Natural killer cell (primary cell): ENCODE measurements around the gene AUTS2. TPM values are rescaled to one million over a fixed set of nuclear protein-coding genes. Genes with fewer than 3 reads are reported as not detected.

Source experiments
- ATAC-seq, 3 donors: fragments of 150-1000 bp in 2 of 3; fragments of 200-7000 bp in 1 of 3; cut with Tn5 transposase; 1 replicate in 1 of 3; 2 replicates in 2 of 3; pipeline ENCODE4 v1.10.0; 2021; ENCODE audit warnings: mild to moderate bottlenecking in 2 of 3, moderate library complexity in 2 of 3
- DNase-seq, 2 donors: peaks; one replicate each; pipeline versions ENCODE4 v3.0.0 to v3.0.0-alpha.2; 2013 to 2021; ENCODE audit warnings: mixed read lengths in 1 of 2
- H3K27ac ChIP-seq: one replicate; pipeline ENCODE4 v1.5.1; 2013; ENCODE audit warnings: mild to moderate bottlenecking, low read length
- H3K27me3 ChIP-seq: one replicate; pipeline ENCODE4 v1.6.1; 2013; ENCODE audit warnings: low read length; ENCODE audit not compliant: control insufficient read depth, insufficient read depth
- H3K36me3 ChIP-seq: one replicate; pipeline ENCODE4 v1.6.1; 2013; ENCODE audit warnings: low read length; ENCODE audit not compliant: control insufficient read depth, insufficient read depth
- H3K4me1 ChIP-seq: one replicate; pipeline ENCODE4 v1.6.1; 2013; ENCODE audit warnings: low read length; ENCODE audit not compliant: control insufficient read depth, insufficient read depth
- H3K4me3 ChIP-seq: one replicate; pipeline ENCODE4 v1.5.1; 2013; ENCODE audit warnings: low read length
- H3K9me3 ChIP-seq: one replicate; pipeline ENCODE4 v1.6.1; 2013; ENCODE audit warnings: low read length; ENCODE audit not compliant: control insufficient read depth, insufficient read depth
- H3K27ac Mint-ChIP-seq, 2 donors: one replicate each; pipeline ENCODE4 v1.8.0; 2022; ENCODE audit warnings: mild to moderate bottlenecking in 2 of 2, mixed read lengths in 2 of 2, moderate library complexity in 1 of 2
- H3K27me3 Mint-ChIP-seq, 2 donors: one replicate each; pipeline ENCODE4 v1.8.0; 2022; ENCODE audit warnings: low read depth in 2 of 2, mixed read lengths in 2 of 2
- H3K36me3 Mint-ChIP-seq: one replicate; pipeline ENCODE4 v1.8.0; 2022; ENCODE audit warnings: mixed read lengths
- H3K4me1 Mint-ChIP-seq, 2 donors: one replicate each; pipeline ENCODE4 v1.8.0; 2022; ENCODE audit warnings: mixed read lengths in 2 of 2
- H3K4me3 Mint-ChIP-seq: one replicate; pipeline ENCODE4 v1.8.0; 2022; ENCODE audit warnings: mild to moderate bottlenecking, moderate library complexity, mixed read lengths
- H3K9me3 Mint-ChIP-seq, 2 donors: one replicate each; pipeline ENCODE4 v1.8.0; 2022; ENCODE audit warnings: mixed read lengths in 2 of 2
- CTCF ChIP-seq: fragments of 200-600 bp; IDR thresholded peaks from one replicate; pipeline ENCODE4 v1.8.0; 2022; ENCODE audit warnings: antibody characterized with exemption
- WGBS: methylation state at CpG from one replicate; pipeline ENCODE4 v1.1.7; 2013; ENCODE audit warnings: missing lambda C conversion rate; ENCODE audit not compliant: insufficient coverage; 5-methylcytosine and 5-hydroxymethylcytosine counted together
- intact Hi-C: fragments of 100-400 bp; cut with micrococcal nuclease; formaldehyde crosslinking; loops from one replicate; pipeline ENCODE4 v1.14.2; 2022
- total RNA-seq, 4 donors: library from RNA; stranded (reverse); fragments of 120-200 nt in 1 of 4; gene quantifications; one replicate each; pipeline versions ENCODE4 v1.2.3 to v1.2.4, GENCODE V29; 2013 to 2022

The AUTS2 gene
- total RNA-seq, 3 donors from 2014 or later (not counting 1 experiment from before 2014, with no cell fraction given): 147 to 197 (median 155) TPM

GRCh38 chr7:70470746-70471145, 872.5 kb downstream of the AUTS2 start:
- TF ChIP-seq CTCF: no peak
- 87% methylated on average over 10 of the region's 10 CpGs for WGBS
- DNase-seq (no peak), ATAC-seq (no peak)
- H3K4me1 Mint-ChIP-seq: no peaks in the 10 kb centered on the region
- H3K36me3 ChIP-seq: no peaks in the 10 kb centered on the region
- H3K4me3 ChIP-seq: no peak overlapping the region
- H3K27me3 ChIP-seq: peaks cover 2% of the 10 kb centered on the region
- H3K9me3 Mint-ChIP-seq: no peaks in the 10 kb centered on the region
- H3K36me3 Mint-ChIP-seq: no peaks in the 10 kb centered on the region
- H3K4me3 Mint-ChIP-seq: no peak overlapping the region
- H3K27me3 Mint-ChIP-seq: peaks cover 3 to 8% of the 10 kb centered on the region in 2 donors
- H3K9me3 ChIP-seq: no peaks in the 10 kb centered on the region
- H3K4me1 ChIP-seq: no peaks in the 10 kb centered on the region
- intact Hi-C loops: no loop called here
- H3K27ac Mint-ChIP-seq: no peak overlapping the region
- no peak overlapping the region for H3K27ac ChIP-seq

GRCh38 chr7:70472601-70473237, 874.4 kb downstream of the AUTS2 start:
- intact Hi-C loops: no loop called here
- H3K27me3 ChIP-seq: peaks cover 5% of the 10 kb centered on the region
- Mint-ChIP-seq H3K27ac (no peak overlapping the region), H3K4me1 (no peaks in the 10 kb centered on the region), H3K4me3 (no peak overlapping the region), H3K36me3 (no peaks in the 10 kb centered on the region), H3K27me3 (peaks cover 8 to 28% of the 10 kb centered on the region in 2 donors), H3K9me3 (no peaks in the 10 kb centered on the region)
- H3K4me1 ChIP-seq: no peaks in the 10 kb centered on the region
- H3K4me3 ChIP-seq: no peak overlapping the region
- ATAC-seq: no peak
- no peak for TF ChIP-seq CTCF
- no peaks in the 10 kb centered on the region for H3K9me3 ChIP-seq
- no peaks in the 10 kb centered on the region for H3K36me3 ChIP-seq
- H3K27ac ChIP-seq: no peak overlapping the region
- WGBS: 85% methylated on average over 8 of the region's 9 CpGs
- no peak for DNase-seq

- H3K9me3 ChIP-seq: no peaks in the 10 kb centered on the region
- no peak for TF ChIP-seq CTCF
- H3K4me3 ChIP-seq: no peak overlapping the region
- no peaks in the 10 kb centered on the region for H3K36me3 Mint-ChIP-seq
- H3K4me3 Mint-ChIP-seq: no peak overlapping the region
- H3K9me3 Mint-ChIP-seq: no peaks in the 10 kb centered on the region
- intact Hi-C loops: loop anchor here (5.0 kb wide), 1 partner anchor 223 kb away; no protein-coding TSS in a partner anchor
- no peaks in the 10 kb centered on the region for H3K36me3 ChIP-seq
- no peak for DNase-seq
- peaks cover 7% of the 10 kb centered on the region for H3K4me1 ChIP-seq
- peaks cover 17 to 46% of the 10 kb centered on the region in 2 donors for H3K27me3 Mint-ChIP-seq
- no peak for ATAC-seq
- H3K27ac ChIP-seq: no peak overlapping the region
- H3K4me1 Mint-ChIP-seq: peaks cover 7 to 8% of the 10 kb centered on the region in 2 donors
- no peak overlapping the region for H3K27ac Mint-ChIP-seq
- peaks cover 5% of the 10 kb centered on the region for H3K27me3 ChIP-seq
- WGBS: 91% methylated on average over 5 of the region's 5 CpGs
Measured at GRCh38 chr7:70474639-70475234, 876.5 kb downstream of the AUTS2 start.
